Suprapubic skin (tissue), 4 donors: ENCODE data around the gene NEAT1. TPM values are rescaled to one million over a fixed set of nuclear protein-coding genes. Genes with fewer than 3 reads are reported as not detected.

Experiments
- DNase-seq, 2 donors: peaks; one replicate each; pipeline ENCODE4 v3.0.0-alpha.2; 2019; ENCODE audit warnings: low spot score in 2 of 2
- H3K27ac ChIP-seq: fragments of 200-600 bp; sonication (generic); one replicate; pipeline ENCODE4 v1.5.1; 2019
- H3K27me3 ChIP-seq: fragments of 200-600 bp; sonication (generic); one replicate; pipeline ENCODE4 v1.5.1; 2019
- H3K36me3 ChIP-seq: fragments of 200-600 bp; sonication (generic); one replicate; pipeline ENCODE4 v1.5.1; 2019
- H3K4me1 ChIP-seq: fragments of 200-600 bp; sonication (generic); one replicate; pipeline ENCODE4 v1.5.1; 2019
- H3K4me3 ChIP-seq: fragments of 200-600 bp; sonication (generic); one replicate; pipeline ENCODE4 v1.5.1; 2019; ENCODE audit warnings: mild to moderate bottlenecking
- H3K9me3 ChIP-seq: fragments of 200-600 bp; sonication (generic); one replicate; pipeline ENCODE4 v1.5.1; 2019
- CTCF ChIP-seq, 2 donors: fragments of 200-600 bp in 1 of 2; fragments of 450-650 bp in 1 of 2; sonication (generic) in 1 of 2; IDR thresholded peaks; one replicate each; pipeline ENCODE4 v1.5.1; 2016 to 2019; ENCODE audit warnings: antibody characterized with exemption in 2 of 2, mild to moderate bottlenecking in 1 of 2, moderate library complexity in 1 of 2
- EP300 ChIP-seq: sonication (generic); formaldehyde crosslinking; IDR thresholded peaks from one replicate; pipeline ENCODE4 v1.6.1; 2017; ENCODE audit warnings: antibody characterized with exemption
- POLR2A ChIP-seq, 2 donors: fragments of 450-650 bp; IDR thresholded peaks; one replicate each; pipeline ENCODE4 v1.6.1; 2017; ENCODE audit warnings: antibody characterized with exemption in 2 of 2, mild to moderate bottlenecking in 2 of 2, moderate library complexity in 2 of 2
- POLR2AphosphoS5 ChIP-seq, 3 donors: sonication (generic); formaldehyde crosslinking; IDR thresholded peaks; one replicate each; pipeline ENCODE4 v1.6.1; 2017; ENCODE audit warnings: antibody characterized with exemption in 3 of 3
- WGBS: methylation state at CpG from one replicate; pipeline ENCODE4 v1.1.5; 2018; 5-methylcytosine and 5-hydroxymethylcytosine counted together
- total RNA-seq, 4 donors: library from RNA; depleted of rRNA; stranded (reverse); fragments of >200 nt; gene quantifications; one replicate each; pipeline ENCODE4 v1.1.0, GENCODE V29; 2016

NEAT1 gene
- total RNA-seq, 4 donors from 2014 or later = 336 to 2,041 (median 481) TPM

GRCh38 chr11:65418431-65418680 is 4.2 kb upstream of the NEAT1 start:
- 8% methylated on average over 2 of the region's 4 CpGs for WGBS
- peak overlapping the region; percentile 91 for H3K4me3 ChIP-seq
- peak overlapping the region; percentile 98 for H3K27ac ChIP-seq
- no peak for TF ChIP-seq EP300
- TF ChIP-seq CTCF (IDR thresholded peaks at IDR 0.05) = no peak
- TF ChIP-seq POLR2AphosphoS5 (IDR thresholded peaks at IDR 0.05) = no peak
- TF ChIP-seq POLR2A (IDR thresholded peaks at IDR 0.05) = no peak
- H3K9me3 ChIP-seq = no peaks in the 10 kb centered on the region
- H3K4me1 ChIP-seq = peaks cover 73% of the 10 kb centered on the region
- DNase-seq = no peak
- H3K27me3 ChIP-seq = no peaks in the 10 kb centered on the region
- peaks cover 7% of the 10 kb centered on the region for H3K36me3 ChIP-seq

- Histone ChIP-seq H3K4me1 (peaks cover 68% of the 10 kb centered on the region), H3K9me3 (no peaks in the 10 kb centered on the region), H3K27me3 (no peaks in the 10 kb centered on the region), H3K27ac (peak overlapping the region; percentile 98), H3K36me3 (peaks cover 2% of the 10 kb centered on the region), H3K4me3 (peak overlapping the region; percentile 91)
- TF ChIP-seq POLR2A (IDR thresholded peaks at IDR 0.05) (peak; percentile 5 to 88), POLR2AphosphoS5 (IDR thresholded peaks at IDR 0.05) (peak; percentile 45 to 98 (median 60)), CTCF (IDR thresholded peaks at IDR 0.05) (no peak), EP300 (no peak)
- DNase-seq = peak; percentile 99
- whole genome bisulfite sequencing = under 1% methylated on average over 14 of the region's 15 CpGs
Observed at GRCh38 chr11:65418681-65419459, 3.7 kb upstream of the NEAT1 start.

DNA sequence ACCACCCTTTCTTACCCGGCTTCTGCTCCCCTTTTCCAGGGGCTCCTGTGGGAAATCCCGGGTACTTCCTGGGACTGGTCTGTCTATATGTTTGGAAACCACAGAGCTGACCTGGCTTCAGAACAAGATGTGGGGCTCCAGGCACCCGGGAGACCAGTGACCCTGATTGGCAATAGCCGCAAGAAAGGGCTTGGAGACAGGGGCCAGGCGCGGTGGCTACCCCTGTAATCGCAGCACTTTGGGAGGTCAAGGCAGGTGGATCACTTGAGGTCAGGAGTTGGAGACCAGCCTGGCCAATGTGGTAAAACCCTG is 3.2 kb upstream of the NEAT1 start:
- H3K27ac ChIP-seq = peak overlapping the region; percentile 98
- no peak for TF ChIP-seq EP300
- TF ChIP-seq CTCF (IDR thresholded peaks at IDR 0.05) = no peak
- TF ChIP-seq POLR2A (IDR thresholded peaks at IDR 0.05) = no peak
- no peak for TF ChIP-seq POLR2AphosphoS5 (IDR thresholded peaks at IDR 0.05)
- no peaks in the 10 kb centered on the region for H3K27me3 ChIP-seq
- H3K36me3 ChIP-seq = no peaks in the 10 kb centered on the region
- 21% methylated on average over 6 of the region's 7 CpGs for WGBS
- DNase-seq = peak; percentile 75 to 78
- H3K4me1 ChIP-seq = peaks cover 67% of the 10 kb centered on the region
- H3K4me3 ChIP-seq = peak overlapping the region; percentile 91
- H3K9me3 ChIP-seq = no peaks in the 10 kb centered on the region

GRCh38 chr11:65419772-65420481 is 2.7 kb upstream of the NEAT1 start:
- H3K9me3 ChIP-seq = no peaks in the 10 kb centered on the region
- no peaks in the 10 kb centered on the region for H3K27me3 ChIP-seq
- peak overlapping the region; percentile 98 for H3K27ac ChIP-seq
- WGBS = 1% methylated on average over 6 of the region's 6 CpGs
- peak overlapping the region; percentile 91 for H3K4me3 ChIP-seq
- TF ChIP-seq POLR2A (IDR thresholded peaks at IDR 0.05) = peak in 1 of 2 donors; percentile 80
- TF ChIP-seq POLR2AphosphoS5 (IDR thresholded peaks at IDR 0.05) = peak; percentile 52 to 89 (median 74)
- TF ChIP-seq CTCF (IDR thresholded peaks at IDR 0.05) = no peak
- TF ChIP-seq EP300 = no peak
- peak; percentile 97 for DNase-seq
- peaks cover 67% of the 10 kb centered on the region for H3K4me1 ChIP-seq
- peaks cover 3% of the 10 kb centered on the region for H3K36me3 ChIP-seq

GRCh38 chr11:65420506-65420905 is 2.1 kb upstream of the NEAT1 start:
- peak overlapping the region; percentile 91 for H3K4me3 ChIP-seq
- TF ChIP-seq EP300 = no peak
- TF ChIP-seq POLR2A (IDR thresholded peaks at IDR 0.05) = no peak
- TF ChIP-seq POLR2AphosphoS5 (IDR thresholded peaks at IDR 0.05) = no peak
- no peak for TF ChIP-seq CTCF (IDR thresholded peaks at IDR 0.05)
- WGBS = 35% methylated on average over 2 of the region's 2 CpGs
- peaks cover 61% of the 10 kb centered on the region for H3K4me1 ChIP-seq
- peaks cover 9% of the 10 kb centered on the region for H3K36me3 ChIP-seq
- H3K9me3 ChIP-seq = no peaks in the 10 kb centered on the region
- H3K27me3 ChIP-seq = no peaks in the 10 kb centered on the region
- H3K27ac ChIP-seq = peak overlapping the region; percentile 98
- DNase-seq = no peak
